A673 (cell line): Measurements from ENCODE around the gene NR2C2. TPM values are rescaled to one million over a fixed set of nuclear protein-coding genes. Genes with fewer than 3 reads are reported as not detected.

Source experiments
- BruUV-seq: library from RNA; stranded (reverse); fragments of 400-500 nt; replicated peaks from 2 replicates; lab custom pipeline; 2021; lab: Mats Ljungman, UMichigan
- CTCF ChIA-PET: fragments of 300-600 bp; sonication (Branson Sonifier 250); formaldehyde crosslinking; loops from one replicate; lab custom pipeline; 2022; ENCODE audit warnings: antibody characterized with exemption; lab: Charles Lee
- POLR2A ChIA-PET: fragments of 300-600 bp; sonication (Branson Sonifier 250); formaldehyde crosslinking; loops from one replicate; lab custom pipeline; 2022; ENCODE audit warnings: antibody characterized with exemption; ENCODE audit not compliant: low non-redundant PET; lab: Charles Lee
- DNase-seq: peaks from one replicate; pipeline ENCODE4 v3.0.0-alpha.2; 2015; ENCODE audit warnings: low spot score
- H3K27ac ChIP-seq: fragments of 200-600 bp; sonication (generic); 2 replicates; pipeline ENCODE4 v1.5.1; 2016; ENCODE audit warnings: mixed run types, low read depth, mild to moderate bottlenecking, mixed read lengths, antibody characterized with exemption, low read length; ENCODE audit not compliant: poor library complexity, severe bottlenecking
- H3K27me3 ChIP-seq: fragments of 200-600 bp; sonication (generic); replicated peaks from 2 replicates; pipeline ENCODE4 v1.6.1; 2017; ENCODE audit warnings: mixed run types, low read depth, mild to moderate bottlenecking, mixed read lengths, antibody characterized with exemption, low read length; ENCODE audit not compliant: insufficient read depth, poor library complexity
- H3K36me3 ChIP-seq: fragments of 200-600 bp; sonication (generic); 2 replicates; pipeline ENCODE4 v1.6.1; 2016; ENCODE audit warnings: mixed run types, mild to moderate bottlenecking, mixed read lengths, antibody characterized with exemption, low read length; ENCODE audit not compliant: insufficient read depth, poor library complexity, severe bottlenecking
- H3K4me1 ChIP-seq: fragments of 200-600 bp; sonication (generic); 2 replicates; pipeline ENCODE4 v1.6.1; 2017; ENCODE audit warnings: mixed run types, mild to moderate bottlenecking, mixed read lengths, antibody characterized with exemption, low read length; ENCODE audit not compliant: insufficient read depth, poor library complexity, severe bottlenecking
- H3K4me3 ChIP-seq: fragments of 200-600 bp; sonication (generic); 2 replicates; pipeline ENCODE4 v1.5.1; 2016; ENCODE audit warnings: low read depth, mixed run types, mild to moderate bottlenecking, mixed read lengths, low read length; ENCODE audit not compliant: poor library complexity, severe bottlenecking
- H3K9me3 ChIP-seq: fragments of 200-600 bp; sonication (generic); 2 replicates; pipeline ENCODE4 v1.6.1; 2016; ENCODE audit warnings: mixed run types, low read depth, mild to moderate bottlenecking, mixed read lengths, antibody characterized with exemption, low read length; ENCODE audit not compliant: poor library complexity, severe bottlenecking
- EZH2 ChIP-seq: fragments of 200-600 bp; sonication (generic); IDR thresholded peaks from 2 replicates; pipeline ENCODE4 v1.6.1; 2017; ENCODE audit warnings: borderline replicate concordance, low read depth, mild to moderate bottlenecking, mixed read lengths, antibody characterized with exemption, low read length; ENCODE audit not compliant: poor library complexity, severe bottlenecking
- intact Hi-C: fragments of 100-400 bp; cut with micrococcal nuclease; formaldehyde crosslinking; loops from one replicate; pipeline ENCODE4 v1.10.0; 2022; ENCODE audit not compliant: unreplicated experiment
- total RNA-seq: library from RNA; stranded (reverse); gene quantifications from 2 replicates; pipeline ENCODE4 v1.2.3, GENCODE V29; 2021
- TF ChIP-seq, protein P1 (sequence below): fragments of 300-800, 200-600 bp; sonication (generic); conservative IDR thresholded peaks from 2 replicates; pipeline ENCODE4 v1.5.1; 2017; ENCODE audit warnings: low read depth, mild to moderate bottlenecking, antibody characterized with exemption, low read length, moderate library complexity, mixed read lengths

The NR2C2 gene
- total RNA-seq, 1 experiment from 2014 or later: 56.5 TPM

DNA sequence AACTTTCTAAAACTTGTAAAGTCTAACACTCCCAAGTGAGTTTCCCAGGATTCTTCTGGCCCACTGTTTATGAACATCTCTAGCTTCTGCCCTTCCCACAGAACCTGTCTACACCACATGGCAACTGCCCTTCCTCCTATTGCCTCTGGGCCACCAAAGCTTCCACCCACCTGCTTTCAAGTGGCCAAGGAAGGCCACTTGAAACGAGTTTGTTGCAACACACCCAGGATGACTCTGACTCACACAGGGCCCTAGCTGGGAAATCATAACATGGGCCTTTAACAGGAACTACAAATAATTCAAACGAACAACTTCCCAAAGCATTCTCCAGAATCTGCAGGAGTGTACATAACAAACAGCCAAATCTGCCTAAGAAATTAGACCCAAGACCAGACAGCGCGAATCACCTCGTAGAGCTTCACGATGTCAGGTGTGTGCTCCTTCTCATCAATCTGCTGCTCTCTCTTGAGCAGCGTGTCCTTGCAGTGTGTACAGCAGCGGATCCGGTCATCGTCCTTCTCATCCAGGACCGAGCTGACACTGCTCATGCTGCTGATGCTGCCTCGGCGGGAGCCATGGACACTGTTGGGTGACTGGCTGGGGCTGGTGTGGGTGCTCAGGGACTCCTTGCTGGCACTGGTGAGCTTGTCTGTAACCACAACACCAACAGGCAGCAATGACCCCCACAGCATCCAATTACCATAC is 134.7 kb downstream of the NR2C2 start:
- H3K4me3 ChIP-seq: no peak overlapping the region
- H3K9me3 ChIP-seq: no peaks in the 10 kb centered on the region
- no TSS peak for BruUV-seq
- H3K4me1 ChIP-seq: no peaks in the 10 kb centered on the region
- no peak for DNase-seq
- H3K27me3 ChIP-seq: no peaks in the 10 kb centered on the region
- H3K27ac ChIP-seq: no peak overlapping the region
- intact Hi-C loops: no loop called here
- peaks cover 75% of the 10 kb centered on the region for H3K36me3 ChIP-seq
- TF ChIP-seq, protein P1, sequence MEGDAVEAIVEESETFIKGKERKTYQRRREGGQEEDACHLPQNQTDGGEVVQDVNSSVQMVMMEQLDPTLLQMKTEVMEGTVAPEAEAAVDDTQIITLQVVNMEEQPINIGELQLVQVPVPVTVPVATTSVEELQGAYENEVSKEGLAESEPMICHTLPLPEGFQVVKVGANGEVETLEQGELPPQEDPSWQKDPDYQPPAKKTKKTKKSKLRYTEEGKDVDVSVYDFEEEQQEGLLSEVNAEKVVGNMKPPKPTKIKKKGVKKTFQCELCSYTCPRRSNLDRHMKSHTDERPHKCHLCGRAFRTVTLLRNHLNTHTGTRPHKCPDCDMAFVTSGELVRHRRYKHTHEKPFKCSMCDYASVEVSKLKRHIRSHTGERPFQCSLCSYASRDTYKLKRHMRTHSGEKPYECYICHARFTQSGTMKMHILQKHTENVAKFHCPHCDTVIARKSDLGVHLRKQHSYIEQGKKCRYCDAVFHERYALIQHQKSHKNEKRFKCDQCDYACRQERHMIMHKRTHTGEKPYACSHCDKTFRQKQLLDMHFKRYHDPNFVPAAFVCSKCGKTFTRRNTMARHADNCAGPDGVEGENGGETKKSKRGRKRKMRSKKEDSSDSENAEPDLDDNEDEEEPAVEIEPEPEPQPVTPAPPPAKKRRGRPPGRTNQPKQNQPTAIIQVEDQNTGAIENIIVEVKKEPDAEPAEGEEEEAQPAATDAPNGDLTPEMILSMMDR: no peak
- TF ChIP-seq EZH2: no peak
- POLR2A ChIA-PET: no interaction called here
- CTCF ChIA-PET: no interaction called here

DNA sequence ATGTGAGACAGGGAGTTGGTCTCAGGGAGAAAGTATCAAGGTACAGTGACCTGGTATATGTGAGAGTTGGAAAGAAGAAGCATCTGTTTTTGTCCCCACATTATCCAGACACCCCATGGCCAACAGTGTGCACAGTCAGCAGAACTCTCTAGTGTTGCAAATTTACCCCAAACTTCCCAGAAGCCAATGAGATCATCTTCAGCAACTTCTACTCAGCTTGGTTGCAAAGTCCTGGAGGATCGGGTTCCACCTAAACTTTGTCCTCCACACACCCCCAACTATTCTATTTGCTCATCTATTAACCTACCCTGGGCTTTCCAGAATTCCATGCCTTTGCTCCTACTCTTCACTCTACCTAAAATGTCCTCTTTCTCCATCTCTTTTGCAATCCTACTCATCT is 135.9 kb downstream of the NR2C2 start:
- POLR2A ChIA-PET: no interaction called here
- H3K36me3 ChIP-seq: peaks cover 67% of the 10 kb centered on the region

DNA sequence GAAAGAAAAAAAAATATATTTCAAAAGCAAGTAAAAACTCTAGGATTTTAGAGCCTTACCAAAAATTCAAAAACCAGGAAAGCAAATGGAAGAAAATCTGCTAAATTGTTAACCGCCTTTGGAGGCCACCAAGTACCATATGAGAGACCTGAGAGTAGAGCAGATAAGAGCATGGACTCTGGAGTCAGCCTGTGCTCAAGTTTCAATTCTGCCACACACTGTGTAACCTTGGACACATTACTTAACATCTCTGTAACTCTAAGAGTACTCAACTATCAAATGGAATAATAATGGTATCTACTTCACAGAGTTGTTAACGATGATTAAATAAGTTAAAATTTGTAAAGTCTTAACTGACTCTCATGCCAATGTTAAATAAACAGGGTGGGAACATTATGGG is 138.9 kb downstream of the NR2C2 start:
- Histone ChIP-seq H3K27me3 (no peaks in the 10 kb centered on the region), H3K27ac (no peak overlapping the region), H3K4me3 (no peak overlapping the region), H3K4me1 (no peaks in the 10 kb centered on the region), H3K36me3 (peaks cover 69% of the 10 kb centered on the region), H3K9me3 (no peaks in the 10 kb centered on the region)
- TF ChIP-seq, protein P1: no peak
- no peak for TF ChIP-seq EZH2
- CTCF ChIA-PET: interaction anchor here (0.7 kb wide), 1 partner anchor 49 kb away, joined by 3 read pairs; no protein-coding TSS in a partner anchor
- DNase-seq: no peak
- intact Hi-C loops: no loop called here
- POLR2A ChIA-PET: interaction anchor here (0.7 kb wide), 1 partner anchor 954 kb away, joined by 3 read pairs; no protein-coding TSS in a partner anchor
- BruUV-seq: no TSS peak

More for the DNA sequence above, 135.9 kb downstream of the NR2C2 start:
- TF ChIP-seq, protein P1: no peak
- TF ChIP-seq EZH2: no peak
- Histone ChIP-seq H3K4me1 (no peaks in the 10 kb centered on the region), H3K27me3 (no peaks in the 10 kb centered on the region), H3K4me3 (no peak overlapping the region), H3K27ac (no peak overlapping the region), H3K9me3 (no peaks in the 10 kb centered on the region)
- no peak for DNase-seq
- CTCF ChIA-PET: no interaction called here
- intact Hi-C loops: no loop called here
- BruUV-seq: no TSS peak
